ENCODE data around the gene IRF3. TPM values are rescaled to one million over a fixed set of nuclear protein-coding genes. Genes with fewer than 3 reads are reported as not detected.

IRF3 gene
- total RNA-seq, 1 donor from 2014 or later = 75.9 TPM

DNA sequence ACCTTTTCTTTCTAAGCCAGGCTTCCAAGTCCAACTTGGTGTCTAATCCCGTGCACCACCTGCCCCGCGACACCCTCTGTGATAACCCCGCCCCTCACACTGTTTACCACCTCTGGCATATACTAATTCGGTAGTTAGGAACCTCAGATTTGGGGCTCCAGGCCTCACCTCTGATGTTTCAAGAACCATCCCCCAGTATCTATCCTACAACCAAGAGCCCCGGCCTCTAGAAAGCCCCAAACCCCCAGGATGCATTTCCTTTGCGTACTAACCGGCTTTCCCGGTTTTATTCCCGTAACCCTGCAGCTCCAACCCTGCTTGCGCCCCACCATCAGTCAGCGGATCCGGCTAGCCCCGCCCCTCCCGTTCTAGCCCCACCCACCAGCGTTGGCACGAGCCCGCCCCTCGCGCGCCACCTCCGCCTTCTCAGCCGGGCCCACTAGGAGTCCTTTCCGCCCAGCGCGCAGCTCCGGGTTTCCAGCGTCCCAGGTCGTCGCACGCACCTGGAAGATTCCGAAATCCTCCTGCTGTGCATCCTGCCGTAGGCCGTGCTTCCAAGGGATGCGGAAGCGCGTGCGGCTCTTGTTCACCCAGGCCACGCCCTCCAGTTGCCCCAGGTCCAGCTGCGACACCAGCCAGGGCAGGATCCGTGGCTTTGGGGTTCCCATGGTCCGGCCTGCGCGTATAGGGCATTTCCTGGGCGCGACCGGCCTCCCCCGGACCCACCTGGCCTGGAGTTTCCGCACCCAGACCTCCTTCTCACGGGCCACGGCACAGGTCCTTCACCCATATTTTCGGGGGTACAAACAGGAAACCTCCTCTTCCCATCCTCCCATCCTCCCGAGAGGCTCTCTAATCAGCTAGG is 1.3 kb downstream of the IRF3 start:
- intact Hi-C loops (cut with DNase I) = loop anchor here (1.0 kb wide), 3 partner anchors 12 to 74 kb away; partner anchors contain the start of gene SCAF1
- Histone ChIP-seq H3K36me3 (peaks cover 32 to 37% of the 10 kb centered on the region in 2 donors), H3K4me1 (peaks cover 0 to 18% of the 10 kb centered on the region in 2 donors), H3K4me3 (peak overlapping the region; percentile 83), H3K9me3 (no peaks in the 10 kb centered on the region), H3K27ac (peak overlapping the region; percentile 87 to 89), H3K27me3 (no peaks in the 10 kb centered on the region)
- DNase-seq (ENCODE audit: low spot score in 2 of 2) = peak in 1 of 2 donors; percentile 94
- TF ChIP-seq, protein P1, sequence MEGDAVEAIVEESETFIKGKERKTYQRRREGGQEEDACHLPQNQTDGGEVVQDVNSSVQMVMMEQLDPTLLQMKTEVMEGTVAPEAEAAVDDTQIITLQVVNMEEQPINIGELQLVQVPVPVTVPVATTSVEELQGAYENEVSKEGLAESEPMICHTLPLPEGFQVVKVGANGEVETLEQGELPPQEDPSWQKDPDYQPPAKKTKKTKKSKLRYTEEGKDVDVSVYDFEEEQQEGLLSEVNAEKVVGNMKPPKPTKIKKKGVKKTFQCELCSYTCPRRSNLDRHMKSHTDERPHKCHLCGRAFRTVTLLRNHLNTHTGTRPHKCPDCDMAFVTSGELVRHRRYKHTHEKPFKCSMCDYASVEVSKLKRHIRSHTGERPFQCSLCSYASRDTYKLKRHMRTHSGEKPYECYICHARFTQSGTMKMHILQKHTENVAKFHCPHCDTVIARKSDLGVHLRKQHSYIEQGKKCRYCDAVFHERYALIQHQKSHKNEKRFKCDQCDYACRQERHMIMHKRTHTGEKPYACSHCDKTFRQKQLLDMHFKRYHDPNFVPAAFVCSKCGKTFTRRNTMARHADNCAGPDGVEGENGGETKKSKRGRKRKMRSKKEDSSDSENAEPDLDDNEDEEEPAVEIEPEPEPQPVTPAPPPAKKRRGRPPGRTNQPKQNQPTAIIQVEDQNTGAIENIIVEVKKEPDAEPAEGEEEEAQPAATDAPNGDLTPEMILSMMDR (IDR thresholded peaks at IDR 0.05) = peak; percentile 12 to 33 (median 26)

DNA sequence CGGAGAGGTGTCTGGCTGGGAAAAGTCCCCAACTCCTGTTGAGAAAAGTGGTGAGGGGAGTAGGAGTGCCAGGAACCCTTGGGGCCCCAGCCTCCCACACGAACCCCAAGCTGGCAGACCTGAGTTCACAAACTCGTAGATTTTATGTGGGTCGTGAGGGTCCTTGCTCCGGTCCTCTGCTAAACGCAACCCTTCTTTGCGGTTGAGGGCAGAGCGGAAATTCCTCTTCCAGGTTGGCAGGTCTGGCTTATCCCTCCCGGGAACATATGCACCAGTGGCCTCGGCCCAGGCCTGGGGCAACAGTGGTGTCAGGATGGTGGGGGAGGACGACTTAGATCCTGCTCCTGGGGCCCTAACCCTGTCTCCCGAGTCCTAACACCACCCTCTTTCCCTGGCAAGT is 2.4 kb downstream of the IRF3 start:
- H3K27ac ChIP-seq = no peak overlapping the region
- TF ChIP-seq, protein P1 (IDR thresholded peaks at IDR 0.05) = no peak
- intact Hi-C loops (cut with DNase I) = no loop called here

DNA sequence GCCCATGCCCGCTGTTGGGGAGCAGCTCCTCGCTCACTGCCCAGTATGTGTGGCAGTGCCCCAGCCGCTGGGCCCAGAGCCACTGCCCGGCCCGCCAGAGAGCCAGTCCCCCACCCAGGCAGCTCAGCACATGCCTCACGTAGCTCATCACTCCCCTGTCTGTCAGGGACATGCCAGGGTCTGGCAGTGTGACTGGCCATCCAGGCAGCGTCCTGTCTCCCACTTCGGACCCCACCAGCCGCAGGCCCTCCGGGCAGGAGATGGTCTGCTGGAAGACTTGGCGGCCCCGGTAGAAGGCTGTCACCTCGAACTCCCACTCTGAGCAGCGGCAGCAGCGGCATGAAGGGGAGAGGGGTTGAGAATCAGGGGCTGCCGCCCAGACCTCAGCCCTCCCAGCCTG is 3.6 kb downstream of the IRF3 start:
- Histone ChIP-seq H3K4me1 (peaks cover 0 to 18% of the 10 kb centered on the region in 2 donors), H3K9me3 (no peaks in the 10 kb centered on the region), H3K27me3 (no peaks in the 10 kb centered on the region), H3K4me3 (no peak overlapping the region), H3K27ac (no peak overlapping the region), H3K36me3 (peaks cover 56 to 61% of the 10 kb centered on the region in 2 donors)
- DNase-seq (ENCODE audit: low spot score in 2 of 2) = no peak
- intact Hi-C loops (cut with DNase I) = no loop called here
- TF ChIP-seq, protein P1 (IDR thresholded peaks at IDR 0.05) = no peak

More for the DNA sequence above, 2.4 kb downstream of the IRF3 start:
- DNase-seq (ENCODE audit: low spot score in 2 of 2) = no peak
- H3K27me3 ChIP-seq = no peaks in the 10 kb centered on the region
- H3K9me3 ChIP-seq = no peaks in the 10 kb centered on the region
- peaks cover 44 to 49% of the 10 kb centered on the region in 2 donors for H3K36me3 ChIP-seq
- peaks cover 0 to 18% of the 10 kb centered on the region in 2 donors for H3K4me1 ChIP-seq
- no peak overlapping the region for H3K4me3 ChIP-seq

DNA sequence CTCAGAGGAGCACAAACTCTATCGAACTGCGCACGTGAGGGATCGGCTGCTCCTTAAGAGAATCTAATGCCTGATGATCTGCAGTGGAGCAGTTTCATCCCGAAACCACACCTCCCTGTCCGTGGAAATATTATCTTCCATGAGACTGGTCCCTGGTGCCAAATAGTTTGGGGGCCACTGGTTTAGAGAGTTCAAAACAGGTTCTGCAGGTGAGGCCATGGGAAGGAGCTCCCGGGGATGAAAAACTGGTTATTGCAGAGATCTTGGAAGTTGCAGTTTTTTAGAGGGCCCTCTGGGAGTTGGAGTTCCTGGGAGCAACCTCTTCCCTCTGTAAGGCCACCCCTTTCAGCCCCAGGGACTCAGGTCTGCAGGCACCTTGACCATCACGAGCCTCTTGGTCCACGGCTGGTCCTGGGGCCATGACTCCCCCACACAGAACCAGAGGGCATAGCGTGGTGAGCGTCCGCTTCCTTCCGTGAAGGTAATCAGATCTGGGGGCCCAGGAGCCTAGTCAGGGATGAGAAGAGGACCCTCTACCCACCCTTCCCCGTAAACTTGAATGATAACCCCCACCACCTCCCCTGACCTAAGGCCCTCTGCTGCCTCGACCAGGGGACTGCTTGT is 5.2 kb downstream of the IRF3 start:
- no peak overlapping the region for H3K27ac ChIP-seq
- H3K36me3 ChIP-seq = peaks cover 71 to 77% of the 10 kb centered on the region in 2 donors
- H3K4me1 ChIP-seq = peaks cover 0 to 9% of the 10 kb centered on the region in 2 donors
- TF ChIP-seq, protein P1 (IDR thresholded peaks at IDR 0.05) = no peak
- H3K4me3 ChIP-seq = no peak overlapping the region
- DNase-seq (ENCODE audit: low spot score in 2 of 2) = no peak
- no peaks in the 10 kb centered on the region for H3K27me3 ChIP-seq
- intact Hi-C loops (cut with DNase I) = no loop called here
- H3K9me3 ChIP-seq = no peaks in the 10 kb centered on the region

DNA sequence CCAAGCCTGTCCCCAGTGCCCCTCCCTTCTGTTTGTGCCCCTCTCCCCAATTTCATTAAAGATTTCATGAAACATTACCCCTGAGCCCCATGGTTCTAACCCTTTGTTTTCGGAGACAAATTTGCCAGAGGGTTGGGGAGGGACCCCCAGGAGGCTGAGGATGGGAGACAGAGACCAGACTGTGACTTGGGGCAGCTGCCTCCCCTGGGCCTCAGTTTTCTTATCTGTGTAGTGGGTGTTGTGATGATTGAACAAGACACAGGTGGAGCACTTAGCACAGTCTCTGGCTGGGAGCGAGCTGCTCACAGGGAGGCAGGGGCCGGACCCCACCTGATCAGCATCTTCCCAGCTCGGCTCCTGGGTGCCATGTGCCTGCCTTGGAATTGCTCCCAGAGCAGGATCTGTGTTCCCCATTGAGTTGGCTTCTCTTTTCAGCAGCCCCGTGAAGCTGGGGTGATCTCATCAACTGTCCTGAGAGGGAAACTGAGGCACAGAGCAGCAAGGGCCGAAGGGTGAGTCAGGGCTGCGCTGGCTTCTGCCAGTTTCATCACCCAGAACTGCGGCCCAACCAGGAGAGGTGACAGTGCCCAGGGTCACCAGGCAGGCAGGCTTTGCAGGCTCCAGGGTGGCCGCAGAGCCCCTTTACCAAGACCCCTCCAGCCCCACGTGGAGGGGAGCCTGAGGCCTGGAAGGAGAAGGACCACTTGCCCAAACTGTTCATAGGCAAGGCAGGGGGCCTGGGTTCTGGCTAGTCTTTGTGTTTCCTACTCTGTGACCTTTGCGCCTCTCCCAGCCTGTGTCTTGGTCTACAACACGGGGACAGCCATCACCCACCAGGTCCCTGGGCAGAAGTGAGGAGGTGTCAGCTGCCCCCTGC is 6.9 kb downstream of the IRF3 start:
- no peak overlapping the region for H3K4me3 ChIP-seq
- peaks cover 0 to 4% of the 10 kb centered on the region in 2 donors for H3K4me1 ChIP-seq
- intact Hi-C loops (cut with DNase I) = no loop called here
- H3K27ac ChIP-seq = no peak overlapping the region
- peaks cover 88 to 93% of the 10 kb centered on the region in 2 donors for H3K36me3 ChIP-seq
- no peaks in the 10 kb centered on the region for H3K9me3 ChIP-seq
- TF ChIP-seq, protein P1 (IDR thresholded peaks at IDR 0.05) = no peak
- H3K27me3 ChIP-seq = no peaks in the 10 kb centered on the region
- no peak for DNase-seq (ENCODE audit: low spot score in 2 of 2)
